IPS DF 19.7 (cell line): Measurements from ENCODE around the gene NPM3.

Experiments
- DNase-seq: peaks from one replicate; pipeline ENCODE4 v3.0.0-alpha.2; 2013; ENCODE audit warnings: low read depth, low spot score

Gene NPM3

GRCh38 chr10:101758858-101759257 lies 24.4 kb downstream of the NPM3 start:
- no peak for DNase-seq

DNA sequence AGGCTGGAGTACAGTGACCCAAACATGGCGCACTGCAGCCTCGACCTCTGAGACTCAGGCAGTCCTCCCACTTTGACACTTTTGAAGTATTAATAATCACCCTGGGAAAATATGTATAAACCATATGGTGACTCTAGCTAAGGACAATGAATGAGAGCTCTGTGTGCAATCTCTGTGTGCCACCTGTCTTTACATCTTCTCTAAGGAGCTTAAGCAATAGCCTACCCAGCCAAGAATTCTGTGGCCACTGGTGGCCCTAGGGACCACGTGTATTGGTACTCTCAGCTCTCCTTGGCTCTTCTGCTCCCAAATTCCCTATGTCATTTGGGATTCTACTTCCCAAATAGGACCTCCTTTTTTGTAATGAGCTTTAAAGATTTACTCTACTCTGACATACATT lies 31.0 kb downstream of the NPM3 start:
- DNase-seq = no peak

DNA sequence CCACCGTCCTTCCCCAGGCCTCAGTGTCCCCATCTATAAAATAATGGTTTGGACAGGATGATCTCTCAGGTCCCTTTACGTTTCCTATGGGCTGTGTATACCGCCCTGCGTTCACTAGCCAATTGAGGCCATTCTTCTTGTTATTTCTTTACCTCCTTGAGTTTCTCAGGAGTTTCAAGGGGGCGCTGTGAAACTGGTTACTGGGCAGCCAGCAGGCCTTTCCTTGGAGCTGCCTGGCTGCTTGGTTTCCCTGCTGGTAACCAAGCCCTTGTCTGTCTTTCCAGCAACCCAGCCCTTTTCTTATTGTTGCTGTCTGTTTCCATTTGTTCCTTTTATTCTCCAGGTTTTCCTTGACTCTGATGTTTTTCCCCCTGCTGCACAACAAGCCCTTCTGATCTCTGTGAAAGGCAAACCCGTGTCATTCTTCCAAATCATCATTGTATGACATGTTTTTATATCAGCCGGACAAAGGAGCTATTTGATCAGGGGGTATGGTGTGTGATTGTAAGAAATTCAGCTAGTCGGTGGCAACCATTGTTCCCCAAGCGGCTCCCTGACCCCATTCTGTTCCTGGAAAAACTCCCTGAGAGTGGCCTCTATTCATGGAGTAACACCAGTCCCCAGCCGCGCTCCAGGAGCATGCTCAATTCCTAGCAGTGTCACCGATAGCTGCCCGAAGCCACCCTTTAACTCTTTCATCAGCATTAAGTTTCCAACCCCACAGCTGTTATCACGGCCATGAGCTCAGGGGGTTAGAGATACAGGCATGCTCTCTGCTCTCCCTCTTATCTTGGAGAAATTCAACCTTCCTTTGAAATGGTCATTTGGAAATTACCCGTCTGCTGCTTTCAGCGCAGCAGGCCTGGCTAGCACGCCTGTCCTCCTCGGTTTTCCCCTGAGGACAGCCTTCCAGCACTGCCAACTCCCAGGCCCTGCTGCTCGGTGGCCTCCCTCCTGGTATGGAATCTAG lies 33.9 kb downstream of the NPM3 start:
- DNase-seq = peak; percentile 63

GRCh38 chr10:101748496-101748895 lies 34.8 kb downstream of the NPM3 start:
- no peak for DNase-seq

GRCh38 chr10:101745074-101745696 lies 38.1 kb downstream of the NPM3 start:
- no peak for DNase-seq

GRCh38 chr10:101744267-101744666 lies 39.0 kb downstream of the NPM3 start:
- no peak for DNase-seq

DNA sequence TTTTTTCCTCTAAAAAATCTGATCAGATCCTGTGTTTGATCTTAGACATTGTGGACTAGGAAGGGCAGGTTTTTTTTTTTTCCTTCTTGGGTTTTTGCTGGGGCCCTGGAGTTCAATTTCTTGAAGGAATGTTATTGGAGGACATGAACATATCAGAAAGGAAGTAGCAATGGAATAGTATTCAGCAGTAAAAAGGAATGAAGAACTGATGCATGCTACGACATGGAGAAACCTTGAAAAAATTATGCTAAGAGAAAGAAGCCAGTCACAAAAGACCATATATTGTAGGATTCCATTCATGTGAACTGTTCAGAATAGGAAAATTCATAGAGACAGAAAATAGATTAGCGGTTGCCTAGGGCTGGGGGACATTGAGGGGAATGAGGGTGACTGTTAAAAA lies 41.3 kb downstream of the NPM3 start:
- DNase-seq = no peak

GRCh38 chr10:101736666-101737065 lies 46.6 kb downstream of the NPM3 start:
- DNase-seq = no peak

DNA sequence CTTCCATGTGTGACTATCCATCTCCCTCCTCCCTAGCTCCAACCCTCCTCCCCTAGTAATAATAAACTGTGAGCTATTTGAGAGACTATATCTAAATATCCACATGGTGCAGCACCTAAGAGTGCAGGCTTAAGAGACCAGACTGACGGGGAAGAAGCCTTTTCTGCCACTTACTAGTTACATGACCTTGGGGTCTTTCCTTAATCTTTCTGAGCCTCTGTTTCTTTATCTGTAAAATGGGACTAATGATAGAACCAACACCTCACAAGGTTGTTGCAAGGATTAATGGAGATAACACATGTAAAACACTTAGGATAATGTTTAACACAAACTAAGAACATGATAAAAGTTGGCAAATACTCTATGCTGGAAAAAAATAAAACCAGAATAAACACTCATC lies 51.1 kb downstream of the NPM3 start:
- DNase-seq = no peak
